HEK293T (cell line): ENCODE data around the gene TNFSF12.

Source experiments
- ARNT ChIP-seq: fragments of 450-650 bp; IDR thresholded peaks from 2 replicates; pipeline ENCODE4 v1.6.1; 2017; ENCODE audit warnings: mild to moderate bottlenecking
- ELF4 ChIP-seq: fragments of 450-650 bp; IDR thresholded peaks from 2 replicates; pipeline ENCODE4 v1.6.1; 2017; ENCODE audit warnings: antibody characterized with exemption
- FOXA1 ChIP-seq: fragments of 450-650 bp; IDR thresholded peaks from 2 replicates; pipeline ENCODE4 v1.6.1; 2016; ENCODE audit warnings: mild to moderate bottlenecking
- FOXK2 ChIP-seq: fragments of 450-650 bp; IDR thresholded peaks from 2 replicates; pipeline ENCODE4 v1.6.1; 2016; ENCODE audit warnings: mild to moderate bottlenecking
- FOXM1 ChIP-seq: fragments of 450-650 bp; IDR thresholded peaks from 2 replicates; pipeline ENCODE4 v1.6.1; 2017; ENCODE audit warnings: mild to moderate bottlenecking, borderline replicate concordance
- HDGF ChIP-seq: fragments of 450-650 bp; IDR thresholded peaks from 2 replicates; pipeline ENCODE4 v1.6.1; 2017; ENCODE audit warnings: antibody characterized with exemption, borderline replicate concordance
- L3MBTL2 ChIP-seq: fragments of 450-650 bp; conservative IDR thresholded peaks from 2 replicates; pipeline ENCODE4 v1.6.1; 2016; ENCODE audit warnings: mild to moderate bottlenecking
- PKNOX1 ChIP-seq: fragments of 450-650 bp; IDR thresholded peaks from 2 replicates; pipeline ENCODE4 v1.6.1; 2016
- SP1 ChIP-seq: fragments of 450-650 bp; IDR thresholded peaks from 2 replicates; pipeline ENCODE4 v1.6.1; 2017
- SUZ12 ChIP-seq: fragments of 450-650 bp; IDR thresholded peaks from 2 replicates; pipeline ENCODE4 v1.6.1; 2016; ENCODE audit warnings: mild to moderate bottlenecking
- ZNF384 ChIP-seq: fragments of 450-650 bp; IDR thresholded peaks from 2 replicates; pipeline ENCODE4 v1.6.1; 2016

- no peak for TF ChIP-seq FOXK2
- no peak for TF ChIP-seq FOXA1
- TF ChIP-seq SP1: no peak
- TF ChIP-seq ZNF384: no peak
- 0 out of 2 replicates have a peak, but pooled peaks have one; percentile 6 for TF ChIP-seq PKNOX1
- TF ChIP-seq ARNT: no peak
- no peak for TF ChIP-seq SUZ12
- TF ChIP-seq L3MBTL2: no peak
- TF ChIP-seq HDGF: no peak
- TF ChIP-seq FOXM1: no peak
- TF ChIP-seq ELF4: peak; percentile 65
These were observed 30.4 kb downstream of the TNFSF12 start, which contains the start of gene CD68 for GRCh38 chr17:7579001-7579833.
